Stimulated activated CD8-positive, alpha-beta memory T cell treated with anti-CD3 and anti-CD28 coated beads, Interleukin-12 subunit alpha, Interleukin-12 subunit beta, amount 100 ng/mL, for 4 hours (primary cell): ENCODE results near the gene SF3B2.
"Not testable (repeated sequence)": the region's sequence is repeated elsewhere in the genome, so short reads cannot be mapped to it uniquely, and the experiment has no call there.

ENCODE experiments used
- DNase-seq: peaks from one replicate; pipeline ENCODE4 v3.0.0-alpha.2; 2020; ENCODE audit warnings: low read depth

SF3B2 gene

DNA sequence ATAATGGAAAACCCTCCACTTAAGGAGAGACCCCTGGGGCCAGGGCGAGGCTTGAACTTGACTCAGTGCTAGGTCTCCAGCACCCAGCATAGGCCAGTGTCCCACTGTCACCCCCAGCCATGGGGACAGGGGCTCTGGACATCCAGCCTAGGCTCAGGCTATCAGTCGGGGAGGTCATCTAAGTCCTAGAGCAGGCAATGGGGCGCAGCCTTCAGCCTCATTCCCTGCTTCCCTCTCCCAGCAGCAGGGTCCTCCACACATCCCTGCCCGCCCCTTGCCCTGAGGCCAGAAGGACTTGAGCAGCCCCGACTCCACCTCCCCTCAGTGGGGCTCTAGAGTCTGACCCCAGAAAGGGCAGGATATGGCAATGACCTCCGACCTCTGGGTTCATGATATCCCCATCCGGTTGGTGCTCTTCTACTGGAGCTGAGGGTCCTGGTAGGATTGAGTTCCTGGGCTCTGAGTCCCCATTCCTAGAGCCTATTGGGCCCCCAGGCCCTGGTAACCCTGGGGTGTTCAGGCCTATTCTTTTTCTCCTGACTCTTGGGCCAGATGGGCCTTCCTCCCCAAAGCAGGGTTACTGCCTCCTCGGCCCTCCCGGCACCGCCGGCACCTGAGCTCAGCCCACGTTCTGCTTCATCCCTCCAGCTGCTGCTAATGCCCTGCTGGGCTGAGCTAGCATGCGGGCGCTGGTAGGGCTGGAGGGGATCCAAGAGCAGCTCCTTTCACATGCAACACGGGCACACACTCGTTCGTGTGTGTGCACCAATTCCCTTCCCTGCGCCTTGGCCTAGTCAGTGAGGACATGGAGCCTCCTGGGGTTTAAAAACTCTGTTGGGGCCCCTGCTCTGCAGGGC lies 36.0 kb upstream of the SF3B2 start:
- DNase-seq = no peak

DNA sequence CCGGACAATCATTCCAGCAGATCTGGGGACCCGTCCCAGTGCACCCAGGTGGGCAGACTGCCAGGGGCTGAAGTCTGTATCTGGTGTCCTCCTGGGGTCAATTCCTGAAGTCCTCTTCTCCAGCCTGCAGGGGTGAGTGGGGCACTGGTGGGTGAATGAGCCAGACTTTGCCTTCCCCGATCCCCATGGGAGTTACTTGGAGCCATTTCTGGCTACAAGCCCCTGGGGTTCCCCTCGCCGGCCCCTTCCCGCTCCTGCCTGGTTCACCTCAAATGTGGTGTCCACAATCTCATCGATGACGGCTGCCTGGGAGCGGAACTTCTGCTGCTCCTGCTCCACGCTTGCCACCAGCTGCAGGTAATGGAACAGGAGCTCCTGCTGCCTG lies 35.4 kb upstream of the SF3B2 start:
- no peak for DNase-seq

DNA sequence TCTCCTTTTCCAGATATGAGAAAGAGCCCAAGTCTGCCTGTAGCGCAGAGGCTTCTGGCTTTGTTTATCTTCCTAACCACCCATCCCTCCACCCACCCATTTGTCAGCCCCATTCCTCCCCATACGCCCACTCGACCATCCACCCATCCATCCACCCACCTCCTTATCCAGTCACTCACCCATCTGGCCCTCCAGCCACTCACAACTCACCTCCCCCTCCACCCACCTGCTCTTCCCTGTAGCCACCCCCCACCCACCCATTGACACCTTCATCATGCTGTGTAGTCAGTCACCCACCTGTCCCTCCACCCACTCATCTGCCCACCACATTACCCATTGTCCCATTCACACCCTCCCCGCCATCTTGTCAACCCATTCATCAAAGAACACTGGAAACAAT lies 34.8 kb upstream of the SF3B2 start:
- DNase-seq = peak; percentile 27

DNA sequence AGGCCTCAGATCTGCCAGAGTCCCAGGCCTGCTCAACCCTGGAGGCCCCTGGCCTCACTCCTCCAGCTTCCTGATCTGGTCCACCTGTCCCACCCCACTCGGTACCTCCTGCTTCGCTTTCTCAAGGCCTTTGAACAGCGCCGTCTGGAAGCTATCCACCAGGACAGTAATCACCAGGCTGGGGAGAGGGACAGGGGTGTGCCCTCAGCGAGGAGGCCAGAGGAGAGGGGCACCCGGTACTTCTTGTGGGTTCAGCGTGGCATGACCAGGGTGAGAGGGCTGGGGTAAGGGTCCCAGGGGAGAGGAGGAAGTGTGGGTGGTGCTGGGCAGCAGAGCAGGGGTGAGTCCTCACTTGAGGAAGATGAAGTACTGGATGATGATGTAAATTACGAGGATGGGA lies 32.0 kb upstream of the SF3B2 start:
- DNase-seq = no peak

DNA sequence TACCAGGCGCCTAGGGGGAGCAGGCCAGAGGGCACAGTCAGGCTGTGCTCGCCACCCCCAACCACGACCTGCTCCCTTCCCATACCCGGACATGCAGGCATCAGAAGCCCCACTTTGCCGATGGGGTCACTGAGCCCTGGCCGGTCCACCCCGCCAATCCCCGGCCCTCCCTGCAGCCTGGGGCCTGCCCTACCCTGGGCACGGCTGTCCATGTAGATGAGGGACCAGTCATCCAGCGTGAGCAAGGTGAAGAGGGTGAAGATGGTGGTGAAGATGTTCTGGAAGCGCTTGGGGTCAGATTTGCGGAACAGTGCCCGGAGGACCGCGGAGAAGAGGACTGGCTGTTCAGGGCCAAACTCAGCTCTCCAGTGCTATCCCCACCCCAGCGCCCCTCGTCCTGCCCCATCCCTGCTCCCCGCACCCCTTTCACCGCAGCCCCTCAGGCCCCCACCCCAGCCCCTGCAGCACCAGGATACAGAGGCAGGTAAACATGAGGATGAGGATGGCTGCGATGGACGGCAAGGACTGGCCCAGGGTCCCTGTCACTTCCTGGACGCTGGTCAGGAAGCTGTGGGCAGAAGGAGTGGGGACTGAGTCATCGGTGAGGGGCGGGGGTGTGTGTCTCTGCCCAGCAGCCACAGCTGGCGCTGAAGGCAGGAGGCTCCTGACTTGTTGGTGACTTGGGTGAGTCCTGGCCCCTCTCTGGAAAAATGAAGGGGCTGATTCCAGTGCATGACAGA lies 31.4 kb upstream of the SF3B2 start:
- peak; percentile 29 for DNase-seq

DNA sequence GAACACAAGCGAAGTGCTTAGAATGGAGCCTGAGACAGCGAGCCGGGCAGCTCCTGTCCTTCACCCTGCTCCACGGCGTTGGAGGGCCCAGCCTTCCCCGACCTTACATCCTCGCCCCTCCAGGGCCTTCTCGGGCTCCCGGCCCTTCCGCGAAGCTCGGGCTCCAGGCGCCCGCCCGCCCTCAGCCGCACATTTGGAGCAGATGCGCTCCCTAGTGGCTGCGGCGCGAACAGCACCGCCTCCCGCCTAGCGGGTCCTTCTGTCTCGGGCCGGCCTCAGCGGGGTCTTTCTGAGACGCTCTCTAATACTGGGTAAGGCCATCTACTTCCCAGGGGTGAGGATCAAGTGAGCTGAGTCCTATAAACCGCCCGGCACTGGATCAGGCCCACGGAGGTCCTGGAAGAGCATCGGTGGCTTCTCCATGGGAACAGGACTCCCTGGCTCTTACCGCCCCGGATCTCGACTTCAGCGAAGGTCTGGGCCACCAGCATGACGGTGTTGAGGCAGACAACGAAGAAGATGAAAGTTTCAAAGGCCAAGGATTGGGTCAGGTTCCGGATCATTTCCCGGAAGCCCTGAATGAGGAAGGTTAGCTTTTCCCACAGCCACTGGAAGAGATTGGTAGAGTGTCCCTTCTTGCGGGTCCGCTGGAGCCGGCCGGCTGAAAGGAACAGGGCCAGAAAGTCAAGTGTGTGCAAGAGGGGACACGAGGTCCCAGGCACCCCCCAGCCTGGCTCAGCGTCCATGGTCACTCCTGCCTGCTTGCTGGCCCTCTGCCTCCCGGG lies 29.6 kb upstream of the SF3B2 start:
- DNase-seq = peak; percentile 61

DNA sequence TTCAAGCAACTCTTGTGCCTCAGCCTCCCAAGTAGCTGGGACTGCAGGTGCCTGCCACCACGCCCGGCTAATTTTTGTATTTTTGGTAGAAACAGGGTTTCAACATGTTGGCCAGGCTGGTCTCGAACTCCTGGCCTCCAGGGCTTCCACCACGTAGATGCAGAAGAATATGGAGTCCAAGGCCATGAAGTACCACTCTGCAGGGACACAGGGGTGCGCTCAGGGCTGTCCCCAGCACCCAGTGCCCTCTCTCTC lies 29.1 kb upstream of the SF3B2 start:
- not testable (repeated sequence) for DNase-seq

DNA sequence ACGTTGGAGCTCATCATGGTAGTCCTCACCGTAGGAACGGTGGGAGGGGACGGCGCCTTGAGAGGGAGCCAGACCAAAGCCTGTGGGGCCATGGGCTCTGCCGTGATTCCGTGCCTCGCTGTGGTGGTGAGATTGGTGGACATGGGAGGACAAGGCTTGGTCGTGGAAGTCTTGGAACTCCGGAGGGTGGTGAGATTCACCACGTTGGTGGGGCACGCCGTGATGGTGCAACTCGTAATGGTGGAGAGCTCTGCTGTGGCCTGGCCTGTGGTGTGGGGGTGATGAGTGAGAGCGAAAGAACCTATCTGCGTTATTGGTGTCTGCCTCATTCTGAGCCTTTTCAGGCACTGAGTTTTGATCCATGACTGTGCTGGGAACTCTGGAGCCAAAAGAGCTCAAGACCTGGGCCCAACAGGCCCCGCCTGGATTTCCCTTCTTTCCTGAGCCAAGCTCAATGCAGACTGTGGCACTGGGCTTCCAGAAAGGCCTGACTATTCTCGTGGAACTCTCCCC lies 26.1 kb upstream of the SF3B2 start, which contains the start of gene CATSPER1:
TSS of gene CATSPER1 (minus strand) at position 463 of the 513 bp plus-strand sequence. CDS start at position 363, 100 bp downstream.
- DNase-seq = no peak

DNA sequence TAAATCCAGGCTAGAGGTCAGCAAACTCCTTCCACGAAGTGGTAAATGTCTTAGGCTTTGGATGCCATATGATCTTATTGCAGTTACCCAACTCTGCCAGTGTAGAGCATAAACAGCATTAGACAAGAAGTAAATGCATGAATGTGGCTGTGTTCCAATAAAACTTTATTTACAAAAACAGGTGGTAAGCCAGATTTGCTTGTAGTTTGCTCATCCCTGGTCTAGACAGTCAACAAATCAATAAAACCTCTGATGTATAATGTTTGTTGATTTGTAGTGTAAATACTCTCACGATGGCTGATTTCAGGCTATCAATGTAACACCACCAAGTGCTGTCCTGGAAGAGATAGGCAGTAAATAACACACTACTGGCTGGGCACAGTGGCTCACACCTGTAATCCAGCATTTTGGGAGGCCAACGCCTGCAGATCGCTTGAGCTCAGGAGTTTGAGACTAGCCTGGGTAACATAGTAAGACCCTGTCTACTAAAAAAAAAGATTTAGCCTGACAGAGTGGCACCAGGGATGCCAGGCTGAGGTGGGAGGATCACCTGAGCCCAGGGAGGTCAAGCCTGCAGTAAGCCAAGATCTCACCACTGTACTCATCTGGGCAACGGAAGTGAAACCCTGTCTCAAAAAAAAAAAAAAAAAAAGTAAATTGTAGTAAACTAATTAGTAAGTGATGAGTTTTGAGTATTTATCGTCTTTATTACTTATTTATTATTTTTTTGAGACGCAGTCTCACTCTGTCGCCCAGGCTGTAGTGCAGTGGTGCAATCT lies 19.0 kb upstream of the SF3B2 start:
- no peak for DNase-seq

DNA sequence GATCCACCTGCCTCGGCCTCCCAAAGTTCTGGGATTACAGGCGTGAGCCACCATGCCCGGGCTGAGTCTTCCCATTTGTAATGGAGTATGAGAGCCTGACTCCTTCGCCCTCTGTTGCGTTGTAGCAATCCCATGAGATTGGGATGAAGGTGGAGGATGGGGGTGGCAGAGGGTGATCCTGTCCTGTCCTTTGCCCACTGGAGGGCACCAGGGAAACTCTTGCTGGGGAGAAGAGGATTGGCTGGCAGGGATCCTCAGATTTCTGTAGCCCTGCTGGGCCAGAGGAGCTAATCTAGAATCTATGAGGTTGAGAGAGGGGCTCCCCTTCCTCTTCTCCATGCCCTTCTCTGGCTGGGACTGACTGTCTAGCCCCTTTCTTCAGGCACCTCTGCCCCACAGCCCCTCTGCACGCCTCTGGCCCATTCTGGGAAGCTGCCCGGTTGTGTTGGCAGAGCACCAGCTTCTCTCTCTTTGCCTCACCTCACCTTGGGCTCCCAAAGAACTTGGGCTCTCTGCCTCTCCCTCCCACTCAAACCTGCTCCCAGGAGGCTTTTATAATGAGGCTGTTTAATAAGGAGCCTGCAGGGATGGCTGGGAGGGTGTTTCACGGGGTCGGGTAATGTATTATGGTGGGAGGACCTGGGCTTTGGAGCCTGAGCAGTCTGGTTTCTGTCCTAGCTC lies 16.4 kb upstream of the SF3B2 start:
- DNase-seq = no peak

DNA sequence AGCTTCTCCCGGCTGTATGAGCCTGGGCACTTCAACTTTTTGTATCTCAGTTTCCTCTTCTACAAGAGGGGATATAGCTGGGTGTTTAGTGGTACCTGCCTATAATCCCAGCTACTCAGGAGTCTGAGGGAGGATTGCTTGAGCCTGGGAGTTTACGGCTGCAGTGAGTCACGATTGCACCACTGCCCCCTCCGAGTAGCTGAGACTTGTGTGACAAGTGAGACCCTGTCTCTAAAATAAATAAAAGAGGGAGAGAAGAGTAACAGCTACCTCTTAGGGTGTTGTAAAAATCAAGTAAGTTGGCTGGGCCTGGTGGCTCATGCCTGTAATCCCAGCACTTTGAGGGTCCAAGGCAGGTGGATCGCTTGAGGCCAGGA lies 15.8 kb upstream of the SF3B2 start:
- DNase-seq = no peak

DNA sequence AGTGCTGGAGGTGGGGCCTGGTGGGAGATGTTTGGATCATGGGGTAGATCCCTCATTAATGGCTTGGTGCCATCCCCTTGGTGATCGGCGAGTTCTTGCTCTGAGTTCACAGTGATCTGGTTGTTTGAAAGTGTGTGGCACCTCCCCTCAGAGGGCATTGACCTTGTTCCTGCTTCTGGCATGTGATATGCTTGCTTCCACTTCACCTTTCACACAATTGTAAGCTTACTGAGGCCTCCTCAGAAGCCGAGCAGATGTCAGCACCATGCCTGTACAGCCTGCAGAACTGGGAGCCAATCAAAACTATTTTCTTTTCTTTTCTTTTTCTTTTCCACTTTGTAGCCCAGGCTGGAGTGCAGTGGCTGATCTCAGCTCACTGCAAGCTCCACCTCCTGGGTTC lies 14.8 kb upstream of the SF3B2 start:
- no peak for DNase-seq

DNA sequence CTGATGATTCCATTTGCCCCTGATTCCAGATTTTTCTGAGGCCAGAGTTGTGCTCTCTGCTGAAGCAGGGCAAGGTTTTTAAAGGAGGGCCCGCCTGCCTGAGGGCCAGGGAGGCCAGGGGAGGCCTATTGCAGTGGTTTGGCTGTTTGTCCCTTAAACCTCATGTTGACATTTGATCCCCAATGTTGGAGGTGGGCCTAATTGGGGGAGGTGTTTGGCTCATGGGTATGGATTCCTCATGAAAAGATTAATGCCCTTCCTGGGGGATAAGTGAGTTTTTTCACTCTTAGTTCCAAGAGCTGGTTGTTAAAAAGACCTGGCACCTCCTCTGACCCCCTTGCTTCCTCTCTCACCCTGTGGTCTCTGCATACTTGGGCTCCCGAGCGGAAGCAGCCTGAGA lies 12.4 kb upstream of the SF3B2 start:
- DNase-seq = no peak

DNA sequence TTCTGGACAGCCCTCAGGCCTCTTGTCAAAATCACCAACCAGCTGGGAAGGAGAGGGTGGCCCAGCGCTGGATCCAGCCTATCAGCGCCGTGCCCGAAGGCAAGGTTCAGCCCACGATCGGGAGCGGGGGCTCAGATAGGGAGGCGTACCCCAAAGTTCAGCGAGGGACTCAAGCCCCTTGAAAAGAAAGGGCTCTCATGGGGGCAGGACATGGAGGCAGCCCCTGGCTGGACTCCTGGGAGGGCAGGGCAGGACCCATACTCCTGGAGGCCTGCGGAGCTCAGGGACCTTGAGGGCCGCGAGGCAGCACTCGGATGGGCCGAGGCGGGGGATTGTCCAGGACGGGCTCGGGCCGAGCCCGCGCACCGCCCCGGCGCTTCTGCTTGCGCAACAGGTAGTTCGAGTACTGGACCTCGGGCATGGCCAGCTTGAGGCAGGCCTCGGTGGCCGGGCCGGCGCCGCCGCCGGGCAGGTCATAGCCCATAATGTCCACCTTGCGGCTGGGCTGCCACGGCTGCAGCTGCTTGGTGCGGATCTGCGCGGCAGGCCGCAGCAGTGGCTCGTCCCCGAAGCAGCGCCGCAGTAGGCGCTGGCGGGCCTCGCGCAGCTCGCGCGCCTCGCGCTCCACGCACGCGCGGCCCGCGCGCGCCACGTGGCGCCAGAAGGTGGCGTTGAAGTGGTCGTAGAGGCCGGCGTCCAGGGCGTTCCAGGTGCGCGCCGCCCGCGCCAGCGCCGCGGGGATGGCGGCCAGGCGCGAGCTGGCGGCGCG lies 9.8 kb upstream of the SF3B2 start:
- DNase-seq = no peak

DNA sequence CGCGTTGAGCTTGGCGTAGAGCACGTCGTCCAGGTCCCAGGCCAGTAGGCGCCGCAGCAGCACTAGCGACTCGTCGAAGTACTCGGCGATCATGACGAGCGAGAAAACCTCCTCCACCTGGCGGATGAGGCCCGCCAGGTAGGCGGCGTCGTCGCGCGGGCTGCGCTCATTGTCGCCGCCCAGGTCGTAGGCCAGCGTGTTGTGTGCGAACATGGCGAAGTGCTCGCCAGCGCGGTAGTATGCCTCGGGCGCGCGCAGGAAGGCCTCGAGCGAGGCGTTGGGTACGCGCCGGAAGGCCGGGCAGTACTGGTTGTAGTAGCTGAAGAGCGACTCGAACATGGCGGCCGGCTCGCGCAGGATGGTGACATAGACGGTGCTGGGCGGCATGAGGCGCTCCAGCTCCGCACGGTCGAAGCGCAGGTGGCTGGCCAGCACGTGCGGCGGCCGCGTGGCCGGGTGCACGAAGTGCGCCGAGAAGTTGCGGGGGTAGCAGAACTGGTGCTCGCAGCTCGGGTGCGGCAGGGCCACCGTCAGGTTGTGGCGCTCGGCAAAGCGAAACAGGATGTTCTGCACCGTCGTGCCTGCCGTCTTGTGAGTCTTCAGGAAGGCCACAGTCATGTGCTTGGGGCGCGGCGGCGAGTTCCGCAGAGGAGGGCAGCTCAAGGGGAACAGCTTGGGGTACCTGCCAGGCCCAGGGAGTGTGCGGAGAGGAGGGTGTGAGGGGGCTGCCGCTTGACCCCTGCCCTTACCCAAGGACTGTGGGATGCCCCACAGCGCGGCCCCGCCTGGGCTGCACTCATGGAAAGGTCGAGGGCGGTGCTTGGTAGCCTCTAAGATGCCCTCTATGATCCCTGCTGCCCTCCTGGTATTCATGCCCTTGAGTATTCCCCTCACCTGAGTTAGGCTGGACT lies 8.9 kb upstream of the SF3B2 start:
- DNase-seq = no peak

DNA sequence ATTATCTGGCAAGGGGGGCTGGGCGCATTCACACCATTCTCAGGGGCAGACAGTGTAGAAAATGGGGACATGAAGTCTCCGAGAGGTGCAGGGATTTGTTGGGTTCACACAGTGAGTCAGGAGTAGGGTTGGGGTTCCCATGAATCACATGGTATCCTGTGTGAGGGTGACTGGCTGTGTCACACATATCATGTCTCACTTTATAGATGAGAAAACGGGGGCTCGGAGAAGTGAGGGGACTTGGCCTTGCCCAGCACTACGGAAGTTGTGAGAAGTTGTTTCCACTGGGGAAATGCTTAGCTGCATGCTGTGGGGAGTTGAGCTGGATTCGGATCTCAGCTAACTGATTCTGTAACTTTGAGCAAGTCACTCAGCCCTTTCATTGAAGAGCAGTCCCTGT lies 7.4 kb upstream of the SF3B2 start:
- DNase-seq = no peak

DNA sequence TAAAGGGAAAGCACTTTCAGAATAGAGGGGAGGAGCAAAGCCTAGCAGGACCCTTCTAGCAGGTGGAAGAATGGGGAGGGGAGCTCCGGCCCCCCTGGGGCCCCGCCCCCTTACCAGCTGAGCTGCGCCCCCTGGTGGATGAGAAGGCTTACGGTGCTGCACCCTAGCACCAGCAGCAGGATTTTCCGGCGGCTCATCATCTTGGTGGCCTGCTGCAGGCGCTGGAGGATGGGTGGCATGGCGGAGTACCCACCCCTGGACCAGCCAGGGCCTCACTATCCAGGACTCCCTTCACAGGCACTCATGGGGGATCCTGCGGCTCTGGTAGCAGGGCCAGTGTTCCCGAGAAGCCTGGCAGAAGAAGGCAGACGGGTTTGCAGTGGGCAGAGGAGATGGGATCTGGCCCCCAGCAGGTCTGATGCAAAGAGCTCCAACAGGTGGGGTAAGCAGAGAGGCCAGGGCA lies 7.0 kb upstream of the SF3B2 start:
- peak; percentile 66 for DNase-seq

DNA sequence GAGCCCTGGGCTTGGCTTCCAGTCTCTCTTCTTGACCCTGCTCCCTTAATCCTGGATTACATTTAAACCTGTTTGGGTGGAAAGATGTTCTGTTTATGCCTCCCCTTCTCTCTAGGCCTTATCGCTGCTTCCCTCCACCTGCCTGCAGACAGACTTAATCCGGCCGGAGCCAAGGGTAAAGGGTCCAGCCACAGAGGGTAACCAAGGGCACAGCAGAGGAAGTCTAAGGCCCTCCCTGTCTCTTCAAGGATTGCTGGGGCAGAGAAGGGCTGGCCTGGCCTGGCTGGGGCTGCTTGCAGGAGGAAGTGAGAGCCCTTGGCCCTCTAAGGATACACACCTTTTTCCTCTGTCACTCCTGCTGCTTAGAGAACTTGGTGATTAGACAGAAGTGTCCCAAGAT lies 5.3 kb upstream of the SF3B2 start:
- DNase-seq = no peak
